ENCODE results near the gene PCDH9.

GRCh38 chr13:67229481-67230403 lies at the start of gene PCDH9:
- TF ChIP-seq CTCF (IDR thresholded peaks at IDR 0.05; ENCODE audit: insufficient read depth, low read depth, low read length): no peak
- no peak for TF ChIP-seq EZH2 (IDR thresholded peaks at IDR 0.05; ENCODE audit: insufficient read depth, low read length)

All from astrocyte (in vitro differentiated cells and primary cell).